ENCODE results near the gene PI4KA. TPM values are rescaled to one million over a fixed set of nuclear protein-coding genes. Genes with fewer than 3 reads are reported as not detected.
"Not testable (repeated sequence)": the region's sequence is repeated elsewhere in the genome, so short reads cannot be mapped to it uniquely, and the experiment has no call there.

PI4KA gene
- total RNA-seq, 1 donor from 2014 or later: 110 TPM

GRCh38 chr22:20742764-20743163, 115.8 kb downstream of the PI4KA start:
- H3K27me3 Mint-ChIP-seq (ENCODE audit: low read depth): no peaks in the 10 kb centered on the region
- TF ChIP-seq, protein P1, sequence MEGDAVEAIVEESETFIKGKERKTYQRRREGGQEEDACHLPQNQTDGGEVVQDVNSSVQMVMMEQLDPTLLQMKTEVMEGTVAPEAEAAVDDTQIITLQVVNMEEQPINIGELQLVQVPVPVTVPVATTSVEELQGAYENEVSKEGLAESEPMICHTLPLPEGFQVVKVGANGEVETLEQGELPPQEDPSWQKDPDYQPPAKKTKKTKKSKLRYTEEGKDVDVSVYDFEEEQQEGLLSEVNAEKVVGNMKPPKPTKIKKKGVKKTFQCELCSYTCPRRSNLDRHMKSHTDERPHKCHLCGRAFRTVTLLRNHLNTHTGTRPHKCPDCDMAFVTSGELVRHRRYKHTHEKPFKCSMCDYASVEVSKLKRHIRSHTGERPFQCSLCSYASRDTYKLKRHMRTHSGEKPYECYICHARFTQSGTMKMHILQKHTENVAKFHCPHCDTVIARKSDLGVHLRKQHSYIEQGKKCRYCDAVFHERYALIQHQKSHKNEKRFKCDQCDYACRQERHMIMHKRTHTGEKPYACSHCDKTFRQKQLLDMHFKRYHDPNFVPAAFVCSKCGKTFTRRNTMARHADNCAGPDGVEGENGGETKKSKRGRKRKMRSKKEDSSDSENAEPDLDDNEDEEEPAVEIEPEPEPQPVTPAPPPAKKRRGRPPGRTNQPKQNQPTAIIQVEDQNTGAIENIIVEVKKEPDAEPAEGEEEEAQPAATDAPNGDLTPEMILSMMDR (IDR thresholded peaks at IDR 0.05; ENCODE audit: unreplicated experiment): no peak
- H3K27ac Mint-ChIP-seq: no peak overlapping the region
- H3K36me3 Mint-ChIP-seq: peaks cover 49% of the 10 kb centered on the region
- no peak for DNase-seq (ENCODE audit: low spot score in 2 of 2, unreplicated experiment in 2 of 2)
- peaks cover 10% of the 10 kb centered on the region for H3K9me3 Mint-ChIP-seq
- H3K4me3 Mint-ChIP-seq: no peak overlapping the region
- H3K4me1 Mint-ChIP-seq: no peaks in the 10 kb centered on the region

GRCh38 chr22:20741634-20742581, 116.7 kb downstream of the PI4KA start:
- DNase-seq (ENCODE audit: low spot score in 2 of 2, unreplicated experiment in 2 of 2): no peak
- no peaks in the 10 kb centered on the region for H3K27me3 Mint-ChIP-seq (ENCODE audit: low read depth)
- no peak overlapping the region for H3K4me3 Mint-ChIP-seq
- H3K36me3 Mint-ChIP-seq: peaks cover 49% of the 10 kb centered on the region
- TF ChIP-seq, protein P1 (IDR thresholded peaks at IDR 0.05; ENCODE audit: unreplicated experiment): peak; percentile 47
- H3K4me1 Mint-ChIP-seq: no peaks in the 10 kb centered on the region
- H3K27ac Mint-ChIP-seq: no peak overlapping the region
- peaks cover 10% of the 10 kb centered on the region for H3K9me3 Mint-ChIP-seq

DNA sequence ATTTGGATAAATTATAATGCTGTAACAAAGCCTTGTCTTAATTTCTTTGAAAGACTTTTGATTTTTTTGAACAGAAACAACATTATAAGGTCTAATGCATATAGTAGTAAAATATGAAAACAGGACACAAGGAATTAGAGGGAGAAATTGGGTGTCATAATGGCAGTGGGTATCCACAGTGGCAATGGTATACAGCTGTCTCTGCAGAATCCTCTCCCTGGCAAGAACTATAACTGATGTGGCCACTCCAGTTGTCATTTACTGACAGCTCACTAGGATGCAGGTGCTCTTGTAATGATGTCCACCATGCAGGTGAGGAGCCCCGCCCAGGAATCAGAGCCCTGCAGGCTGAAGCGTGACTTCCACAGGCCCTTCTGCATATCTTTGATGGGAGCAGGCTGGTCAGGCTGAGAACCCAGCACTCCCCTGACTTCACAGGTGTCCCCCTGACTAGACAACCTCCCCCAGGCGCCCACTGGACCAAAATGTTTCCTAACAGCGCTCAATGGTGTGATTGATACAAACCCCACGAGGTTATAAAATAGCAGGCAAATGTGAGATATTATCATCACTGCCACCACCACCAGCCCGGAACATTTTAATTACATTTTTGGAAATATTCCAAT, 117.5 kb downstream of the PI4KA start:
- H3K36me3 Mint-ChIP-seq: peaks cover 46% of the 10 kb centered on the region
- H3K27ac Mint-ChIP-seq: no peak overlapping the region
- H3K4me3 Mint-ChIP-seq: no peak overlapping the region
- peaks cover 10% of the 10 kb centered on the region for H3K9me3 Mint-ChIP-seq
- DNase-seq (ENCODE audit: low spot score in 2 of 2, unreplicated experiment in 2 of 2): no peak
- no peaks in the 10 kb centered on the region for H3K4me1 Mint-ChIP-seq
- TF ChIP-seq, protein P1 (IDR thresholded peaks at IDR 0.05; ENCODE audit: unreplicated experiment): no peak
- no peaks in the 10 kb centered on the region for H3K27me3 Mint-ChIP-seq (ENCODE audit: low read depth)

DNA sequence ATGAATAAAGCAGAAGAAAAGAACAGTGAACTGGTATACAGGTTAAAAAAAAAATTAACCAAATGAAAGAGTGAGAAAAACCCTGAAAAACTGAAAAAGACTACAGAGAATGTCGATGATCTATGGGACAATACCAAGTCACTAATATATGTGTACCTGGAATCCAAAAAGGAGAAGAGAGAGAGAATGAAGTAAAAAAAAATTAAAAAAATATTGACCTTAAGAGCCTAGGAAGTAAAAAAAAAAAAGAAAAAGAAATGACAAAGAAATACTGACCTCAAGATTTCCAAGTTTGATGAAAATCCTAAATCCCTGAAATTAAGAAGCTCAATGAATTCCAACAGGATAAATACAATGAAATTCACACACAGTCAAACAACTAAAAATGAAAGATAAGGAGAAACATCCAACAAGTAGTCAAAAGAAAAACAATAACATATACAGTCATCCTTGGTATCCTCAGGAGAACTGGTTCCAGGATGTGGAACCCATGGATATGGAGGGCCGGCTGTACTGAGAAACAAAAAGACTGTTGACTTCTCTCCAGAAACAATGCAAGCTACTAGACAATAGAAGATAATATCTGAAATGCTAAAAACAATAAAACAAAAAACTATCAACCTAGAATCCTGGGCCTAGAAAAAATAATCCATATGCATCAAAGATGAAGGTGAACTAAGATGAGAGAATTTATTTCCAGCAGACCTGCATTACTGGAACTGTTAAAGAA, 118.2 kb downstream of the PI4KA start:
- TF ChIP-seq, protein P1 (IDR thresholded peaks at IDR 0.05; ENCODE audit: unreplicated experiment): no peak
- Mint-ChIP-seq H3K36me3 (peaks cover 48% of the 10 kb centered on the region), H3K27ac (no peak overlapping the region), H3K4me1 (no peaks in the 10 kb centered on the region), H3K9me3 (peaks cover 10% of the 10 kb centered on the region), H3K27me3 (ENCODE audit: low read depth) (no peaks in the 10 kb centered on the region), H3K4me3 (no peak overlapping the region)
- no peak for DNase-seq (ENCODE audit: low spot score in 2 of 2, unreplicated experiment in 2 of 2)

DNA sequence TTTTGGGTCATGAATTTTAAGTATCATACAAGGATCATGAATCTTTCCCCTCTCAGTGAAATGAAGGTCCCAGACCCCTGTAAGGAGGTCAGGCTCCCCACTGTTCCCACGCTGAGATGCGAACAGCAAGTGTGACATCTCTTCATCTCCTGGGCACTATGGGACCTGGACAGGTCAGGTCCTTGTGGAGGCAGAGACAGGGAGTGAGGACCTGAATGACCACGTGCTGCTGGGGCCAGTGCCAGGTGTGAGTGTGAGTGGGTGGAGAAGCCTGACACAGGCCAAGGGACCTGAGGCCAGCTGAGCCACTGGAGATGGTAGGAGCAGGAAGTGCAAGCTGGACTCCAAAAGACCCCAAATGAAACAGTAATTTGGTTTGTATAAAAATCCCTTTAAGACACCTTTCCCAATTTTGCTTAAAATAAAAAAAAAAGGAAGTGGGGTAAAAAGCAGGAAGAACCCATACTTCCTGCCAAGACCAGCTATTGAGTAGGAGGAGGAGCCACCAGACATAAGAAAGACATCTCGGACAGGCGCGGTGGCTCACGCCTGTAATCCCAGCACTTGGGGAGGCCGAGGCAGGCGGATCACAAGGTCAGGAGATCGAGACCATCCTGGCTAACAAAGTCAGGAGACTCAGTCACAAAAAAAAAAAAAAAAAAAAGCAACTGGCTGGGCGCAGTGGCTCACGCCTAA, 120.1 kb downstream of the PI4KA start:
- Mint-ChIP-seq H3K4me1 (no peaks in the 10 kb centered on the region), H3K27me3 (ENCODE audit: low read depth) (no peaks in the 10 kb centered on the region), H3K4me3 (no peak overlapping the region), H3K9me3 (peaks cover 10% of the 10 kb centered on the region), H3K36me3 (peaks cover 43% of the 10 kb centered on the region), H3K27ac (no peak overlapping the region)
- TF ChIP-seq, protein P1 (IDR thresholded peaks at IDR 0.05; ENCODE audit: unreplicated experiment): no peak
- no peak for DNase-seq (ENCODE audit: low spot score in 2 of 2, unreplicated experiment in 2 of 2)

- Mint-ChIP-seq H3K9me3 (peaks cover 10% of the 10 kb centered on the region), H3K36me3 (peaks cover 38% of the 10 kb centered on the region)
- H3K4me1 Mint-ChIP-seq; H3K4me3 Mint-ChIP-seq; H3K27ac Mint-ChIP-seq; H3K27me3 Mint-ChIP-seq (ENCODE audit: low read depth); DNase-seq (ENCODE audit: low spot score in 2 of 2, unreplicated experiment in 2 of 2): not testable (repeated sequence)
These were observed 121.7 kb downstream of the PI4KA start for GRCh38 chr22:20736891-20737290.

DNA sequence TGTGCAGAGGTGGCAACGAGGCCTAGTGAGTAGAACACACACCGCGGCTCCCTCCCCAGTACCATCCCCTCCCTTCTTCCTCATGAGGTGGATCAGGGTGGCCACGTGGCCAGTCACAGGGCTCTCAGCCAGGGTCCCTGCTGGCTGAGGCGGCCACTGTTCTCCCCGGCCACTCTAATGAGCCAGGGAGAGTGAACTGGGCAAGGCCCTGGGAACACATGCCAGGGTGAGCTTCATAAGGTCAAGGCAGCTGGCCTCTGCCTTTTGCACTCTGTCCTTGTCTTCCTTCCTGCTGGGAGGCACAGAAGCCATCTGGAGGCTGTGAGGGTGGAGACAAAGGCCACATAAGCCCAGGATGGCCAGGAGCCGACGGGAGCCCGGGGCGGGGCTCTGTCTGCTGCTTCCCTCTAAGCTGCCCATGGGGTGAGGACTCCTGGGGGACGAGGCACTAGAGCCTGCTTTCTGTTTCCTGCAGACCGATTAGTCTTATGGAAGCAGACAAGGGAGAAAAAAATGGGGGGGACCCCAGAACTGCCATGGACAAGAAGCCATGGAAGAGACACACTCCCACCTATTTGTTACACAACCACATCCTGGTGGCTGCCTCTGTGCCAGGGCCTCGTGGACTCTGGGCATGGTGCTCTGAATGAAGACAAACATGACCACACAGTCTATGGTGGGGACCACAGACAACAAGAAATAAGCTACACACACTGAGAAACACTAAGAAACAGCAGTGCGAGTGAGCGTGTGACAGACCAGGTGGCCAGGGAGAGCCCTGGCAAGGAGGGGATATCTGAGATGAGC, 123.1 kb downstream of the PI4KA start:
- H3K36me3 Mint-ChIP-seq: peaks cover 25% of the 10 kb centered on the region
- not testable (repeated sequence) for H3K27me3 Mint-ChIP-seq (ENCODE audit: low read depth); H3K27ac Mint-ChIP-seq; DNase-seq (ENCODE audit: low spot score in 2 of 2, unreplicated experiment in 2 of 2); H3K9me3 Mint-ChIP-seq; H3K4me1 Mint-ChIP-seq; H3K4me3 Mint-ChIP-seq

Data from mesothelial cell of epicardium (in vitro differentiated cells).